HUES6 (cell line): ENCODE results near the gene ZNF77.
"Not testable (repeated sequence)": the region's sequence is repeated elsewhere in the genome, so short reads cannot be mapped to it uniquely, and the experiment has no call there.

Source experiments
- H3K27ac ChIP-seq: 2 replicates; pipeline ENCODE4 v1.7.0; 2013; ENCODE audit warnings: low read depth, mild to moderate bottlenecking, low read length, inconsistent platforms
- H3K27me3 ChIP-seq: 2 replicates; pipeline ENCODE4 v1.6.1; 2013; ENCODE audit warnings: low read length; ENCODE audit not compliant: control insufficient read depth, insufficient read depth
- H3K36me3 ChIP-seq: 2 replicates; pipeline ENCODE4 v1.6.1; 2013; ENCODE audit warnings: low read length; ENCODE audit not compliant: control insufficient read depth, insufficient read depth
- H3K4me1 ChIP-seq: 2 replicates; pipeline ENCODE4 v1.6.1; 2013; ENCODE audit warnings: low read length; ENCODE audit not compliant: control insufficient read depth, insufficient read depth
- H3K4me3 ChIP-seq: 2 replicates; pipeline ENCODE4 v1.5.1; 2013; ENCODE audit warnings: low read depth, low read length
- H3K9ac ChIP-seq: one replicate; pipeline ENCODE4 v1.6.1; 2013; ENCODE audit warnings: mild to moderate bottlenecking, low read length
- H3K9me3 ChIP-seq: 2 replicates; pipeline ENCODE4 v1.6.1; 2013; ENCODE audit warnings: low read depth, low read length; ENCODE audit not compliant: control insufficient read depth, insufficient read depth

The ZNF77 gene

DNA sequence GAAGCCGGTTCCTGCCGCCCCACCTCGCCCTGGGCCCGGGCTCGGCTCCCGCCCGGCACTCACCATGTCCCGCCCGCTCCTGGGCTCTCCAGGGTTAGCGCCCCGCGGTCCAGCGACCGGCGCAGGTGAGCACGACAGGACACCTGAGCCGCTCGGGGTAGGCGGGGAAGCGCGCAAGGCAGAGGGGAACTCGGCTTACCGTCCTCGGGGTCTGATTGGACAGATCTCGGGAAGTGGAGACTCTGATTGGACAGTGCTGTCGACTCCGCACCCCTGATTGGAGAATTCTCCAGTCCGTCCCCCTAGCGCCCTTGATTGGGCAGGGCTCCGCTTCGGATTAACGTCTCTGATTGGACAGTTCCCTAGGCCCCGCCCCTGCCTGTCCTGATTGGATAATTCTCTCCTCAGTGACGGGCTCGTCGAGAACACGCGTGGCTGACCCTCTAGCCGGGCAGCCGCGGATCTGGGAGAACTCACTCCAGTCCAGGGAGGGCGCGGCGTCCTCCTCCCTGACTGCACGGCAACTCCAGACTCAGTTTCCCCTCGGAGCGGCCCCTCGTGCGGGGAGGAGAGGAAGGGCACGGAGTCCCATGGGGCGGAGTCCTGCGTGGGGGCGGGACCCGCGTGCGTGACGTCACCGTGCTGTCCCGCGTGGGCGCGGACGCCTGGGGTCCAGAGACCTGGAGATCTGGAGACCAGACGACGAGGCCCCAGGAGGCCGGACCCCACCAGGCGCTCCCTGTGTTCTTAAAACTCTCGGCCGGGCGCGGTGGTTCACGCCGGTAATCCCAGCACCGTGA, at the start of gene ZNF77:
Gene ZNF77 (minus strand): TSS at position 197 of the 800 bp plus-strand sequence. CDS start 131 bp downstream, at position 66.
- Histone ChIP-seq H3K4me3 (peak within 1 kb of the TSS; percentile 91), H3K36me3 (no peaks in the 10 kb centered on the region), H3K27me3 (no peaks in the 10 kb centered on the region), H3K27ac (peak within 1 kb of the TSS; percentile 57; the same call in 1 of the 2 replicates), H3K9ac (peak within 1 kb of the TSS; percentile 82), H3K9me3 (no peaks in the 10 kb centered on the region), H3K4me1 (peaks cover 6% of the 10 kb centered on the region; the same call in 1 of the 2 replicates)

GRCh38 chr19:2993579-2993978, 48.8 kb upstream of the ZNF77 start:
- no peak overlapping the region for H3K4me3 ChIP-seq
- no peak overlapping the region for H3K27ac ChIP-seq
- H3K9ac ChIP-seq: no peak overlapping the region
- no peaks in the 10 kb centered on the region for H3K4me1 ChIP-seq
- no peaks in the 10 kb centered on the region for H3K9me3 ChIP-seq
- no peaks in the 10 kb centered on the region for H3K36me3 ChIP-seq
- H3K27me3 ChIP-seq: peaks cover 26% of the 10 kb centered on the region; the same call in 1 of the 2 replicates

DNA sequence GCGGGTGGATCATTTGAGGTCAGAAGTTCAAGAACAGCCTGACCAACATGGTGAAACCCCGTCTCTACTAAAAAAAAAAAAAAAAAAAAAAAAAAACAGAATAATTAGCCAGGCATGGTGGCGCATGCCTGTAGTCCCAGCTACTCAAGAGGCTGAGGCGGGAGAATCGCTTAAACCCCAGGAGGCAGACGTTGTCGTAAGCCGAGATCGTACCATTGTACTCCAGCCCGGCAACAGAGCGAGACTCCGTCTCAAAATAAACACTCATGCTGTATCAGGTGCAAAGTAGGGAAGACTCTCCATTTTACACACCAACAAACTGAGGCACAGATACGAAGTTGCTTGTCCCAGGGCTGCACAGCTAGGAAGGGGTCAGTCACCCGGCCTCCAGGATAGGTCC, 48.2 kb upstream of the ZNF77 start:
- peaks cover 31% of the 10 kb centered on the region; the same call in 1 of the 2 replicates for H3K27me3 ChIP-seq
- no peak overlapping the region for H3K27ac ChIP-seq

GRCh38 chr19:2992333-2992732, 47.6 kb upstream of the ZNF77 start:
- not testable (repeated sequence) for H3K27ac ChIP-seq, H3K9me3 ChIP-seq, H3K4me3 ChIP-seq, H3K36me3 ChIP-seq, H3K4me1 ChIP-seq, H3K9ac ChIP-seq
- peaks cover 37% of the 10 kb centered on the region; the same call in 1 of the 2 replicates for H3K27me3 ChIP-seq

More for the DNA sequence above, 48.2 kb upstream of the ZNF77 start:
- no peaks in the 10 kb centered on the region for H3K36me3 ChIP-seq
- H3K9me3 ChIP-seq: no peaks in the 10 kb centered on the region
- H3K4me3 ChIP-seq: no peak overlapping the region
- no peak overlapping the region for H3K9ac ChIP-seq
- H3K4me1 ChIP-seq: no peaks in the 10 kb centered on the region

DNA sequence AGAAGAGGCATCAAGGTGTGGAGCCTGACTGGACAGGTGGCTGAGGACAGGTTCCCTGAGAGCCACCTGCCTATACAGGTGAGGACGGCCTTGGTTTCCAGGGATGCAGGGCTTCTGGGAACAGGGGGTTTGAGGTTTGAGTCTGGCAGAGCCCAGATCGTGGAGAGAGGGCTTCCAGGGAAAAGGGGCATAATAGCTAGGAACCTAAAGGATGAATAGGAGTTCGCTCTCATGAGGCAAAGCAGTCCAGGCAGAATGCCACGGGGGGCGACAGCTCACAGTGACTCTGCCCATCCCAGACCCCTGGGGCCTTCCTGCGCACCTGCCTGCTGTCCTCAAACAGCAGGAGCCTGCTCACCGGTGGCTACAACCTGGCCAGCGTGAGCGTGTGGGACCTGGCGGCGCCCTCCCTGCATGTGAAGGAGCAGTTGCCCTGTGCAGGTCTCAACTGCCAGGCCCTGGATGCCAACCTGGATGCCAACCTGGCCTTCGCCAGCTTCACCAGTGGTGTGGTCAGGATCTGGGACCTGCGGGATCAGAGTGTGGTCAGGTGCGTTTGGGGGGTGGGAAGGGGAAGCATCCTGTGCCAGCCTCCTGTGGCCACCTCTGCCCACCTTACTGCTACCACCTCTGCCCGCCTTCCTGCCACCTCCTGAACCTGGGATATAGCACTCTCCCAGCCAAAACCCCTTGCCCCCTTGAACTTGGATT, 44.6 kb upstream of the ZNF77 start:
- Histone ChIP-seq H3K4me1 (peaks cover 13% of the 10 kb centered on the region), H3K27me3 (peaks cover 55% of the 10 kb centered on the region), H3K36me3 (no peaks in the 10 kb centered on the region), H3K27ac (no peak overlapping the region), H3K9ac (no peak overlapping the region), H3K4me3 (no peak overlapping the region), H3K9me3 (no peaks in the 10 kb centered on the region)

GRCh38 chr19:2988568-2988967, 43.8 kb upstream of the ZNF77 start:
- H3K36me3 ChIP-seq: no peaks in the 10 kb centered on the region
- no peak overlapping the region for H3K9ac ChIP-seq
- peaks cover 13% of the 10 kb centered on the region for H3K4me1 ChIP-seq
- H3K27ac ChIP-seq: no peak overlapping the region
- H3K4me3 ChIP-seq: no peak overlapping the region
- no peaks in the 10 kb centered on the region for H3K9me3 ChIP-seq
- H3K27me3 ChIP-seq: peaks cover 58% of the 10 kb centered on the region

DNA sequence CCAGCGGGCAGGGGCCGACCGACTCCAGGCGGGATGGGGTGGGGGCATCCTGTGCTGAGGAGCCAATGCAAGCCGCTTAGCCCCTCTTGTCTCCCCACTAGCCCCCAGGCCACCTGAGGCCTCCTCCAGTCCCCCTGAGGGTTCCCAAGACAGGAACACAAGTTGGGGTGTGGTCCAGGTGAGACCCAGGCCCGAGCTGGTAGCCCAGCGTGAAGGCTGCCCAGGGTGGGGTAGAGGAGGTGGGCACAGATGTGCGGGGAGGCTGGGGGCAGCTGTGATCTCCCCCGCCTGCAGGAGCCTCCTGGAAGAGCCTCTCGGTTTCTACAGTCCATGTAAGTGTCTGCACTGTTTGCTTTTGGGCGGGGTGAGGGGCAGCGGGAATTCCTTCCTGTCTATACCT, 43.0 kb upstream of the ZNF77 start:
- Histone ChIP-seq H3K4me3 (no peak overlapping the region), H3K27ac (no peak overlapping the region), H3K36me3 (no peaks in the 10 kb centered on the region), H3K27me3 (peaks cover 66% of the 10 kb centered on the region), H3K9ac (peak overlapping the region; percentile 16), H3K9me3 (no peaks in the 10 kb centered on the region), H3K4me1 (peaks cover 19% of the 10 kb centered on the region)

DNA sequence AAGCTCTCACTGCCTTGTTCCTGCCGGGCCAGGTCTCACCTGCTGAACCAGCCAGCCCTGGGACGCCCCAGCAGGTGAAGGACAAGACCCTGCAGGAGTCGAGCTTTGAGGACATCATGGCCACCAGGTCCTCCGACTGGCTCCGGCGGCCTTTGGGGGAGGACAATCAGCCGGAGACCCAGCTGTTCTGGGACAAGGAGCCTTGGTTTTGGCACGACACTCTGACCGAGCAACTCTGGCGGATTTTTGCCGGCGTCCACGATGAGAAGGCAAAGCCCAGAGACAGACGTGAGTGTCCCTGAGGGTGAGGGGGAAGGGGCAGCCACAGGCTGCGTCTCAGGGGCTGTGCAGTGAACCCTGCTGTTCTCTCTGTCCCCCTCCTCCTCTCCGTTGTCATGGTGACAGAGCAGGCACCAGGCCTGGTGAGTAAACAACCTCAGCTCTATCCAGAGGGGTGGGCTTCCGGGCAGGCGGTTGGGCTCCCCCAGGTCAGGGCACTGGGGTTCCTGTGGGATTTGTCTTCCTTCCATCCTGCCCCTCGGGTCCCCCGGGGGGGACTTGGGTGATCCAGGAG, 42.3 kb upstream of the ZNF77 start:
- Histone ChIP-seq H3K4me1 (peaks cover 24% of the 10 kb centered on the region), H3K9me3 (no peaks in the 10 kb centered on the region), H3K4me3 (no peak overlapping the region), H3K27me3 (peaks cover 73% of the 10 kb centered on the region), H3K36me3 (no peaks in the 10 kb centered on the region), H3K9ac (no peak overlapping the region), H3K27ac (no peak overlapping the region)

GRCh38 chr19:2984215-2984528, 39.4 kb upstream of the ZNF77 start:
- Histone ChIP-seq H3K4me3 (peak overlapping the region; percentile 34), H3K9me3 (no peaks in the 10 kb centered on the region), H3K9ac (no peak overlapping the region), H3K27ac (no peak overlapping the region), H3K36me3 (no peaks in the 10 kb centered on the region), H3K27me3 (peaks cover 88% of the 10 kb centered on the region), H3K4me1 (peaks cover 24% of the 10 kb centered on the region)

DNA sequence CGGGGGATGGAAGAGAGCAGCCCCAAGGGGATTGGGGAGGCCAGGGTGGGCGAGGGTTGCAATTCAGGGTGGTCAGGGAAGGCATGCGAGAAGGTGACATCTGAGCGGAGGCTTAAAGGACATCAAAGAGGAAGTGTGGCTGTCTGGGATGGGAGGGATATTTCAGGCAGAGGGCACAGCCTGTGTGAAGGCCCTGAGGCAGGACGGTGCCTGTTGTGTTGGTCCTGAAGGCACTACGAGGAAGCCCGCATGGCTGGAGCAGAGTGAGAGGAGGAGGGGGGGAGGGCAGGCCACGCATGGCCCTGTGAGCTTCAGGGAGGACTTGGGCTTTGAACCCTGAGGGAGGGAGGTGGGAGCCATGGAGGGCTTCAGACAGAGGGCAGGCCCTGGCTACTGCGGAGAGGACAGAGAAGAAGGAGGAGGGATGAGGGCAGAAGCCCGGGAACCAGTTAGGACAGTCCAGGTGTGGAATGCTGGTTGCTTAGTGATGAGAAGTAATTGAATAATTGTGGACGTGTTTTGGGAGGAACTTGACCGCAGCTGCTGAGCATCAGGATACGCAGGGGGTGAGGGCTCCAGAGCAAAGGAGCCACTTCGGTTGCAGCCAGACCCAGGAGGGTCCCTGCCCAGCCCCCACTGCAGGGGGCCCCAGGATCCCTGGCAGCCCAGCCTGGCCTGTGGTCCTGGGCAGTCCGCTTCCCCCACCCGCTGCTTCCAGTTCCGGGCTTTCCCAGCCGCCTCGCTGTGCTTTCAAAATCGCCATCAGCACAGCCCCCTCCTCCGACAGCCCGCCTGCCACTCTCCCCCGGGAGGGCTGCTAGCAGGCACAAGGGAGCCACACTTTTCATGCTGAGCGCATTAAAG, 38.8 kb upstream of the ZNF77 start:
- Histone ChIP-seq H3K27me3 (peaks cover 87% of the 10 kb centered on the region), H3K9me3 (no peaks in the 10 kb centered on the region), H3K9ac (no peak overlapping the region), H3K4me1 (peaks cover 24% of the 10 kb centered on the region), H3K27ac (no peak overlapping the region), H3K4me3 (peak overlapping the region; percentile 34), H3K36me3 (no peaks in the 10 kb centered on the region)
